AG09309 (cell line): ENCODE measurements around the gene VSTM4.

ENCODE experiments used
- DNase-seq: peaks from one replicate; pipeline ENCODE4 v3.0.0-alpha.2; 2010; ENCODE audit warnings: low read depth
- H3K4me3 ChIP-seq: 2 replicates; pipeline ENCODE4 v1.5.1; 2011; ENCODE audit warnings: mild to moderate bottlenecking, low read depth, low read length, moderate library complexity; ENCODE audit not compliant: control insufficient read depth
- CTCF ChIP-seq: IDR thresholded peaks from 2 replicates; pipeline ENCODE4 v1.5.1; 2011; ENCODE audit warnings: mild to moderate bottlenecking, low read depth, low read length, inconsistent platforms; ENCODE audit not compliant: insufficient read depth, control insufficient read depth; ENCODE audit errors: missing control alignments

The VSTM4 gene

GRCh38 chr10:49080965-49081364, 34.4 kb downstream of the VSTM4 start:
- DNase-seq, result no peak
- no peak overlapping the region for H3K4me3 ChIP-seq
- no peak for TF ChIP-seq CTCF

GRCh38 chr10:49080071-49080470, 35.3 kb downstream of the VSTM4 start:
- no peak for DNase-seq
- TF ChIP-seq CTCF, result no peak
- H3K4me3 ChIP-seq, result no peak overlapping the region

GRCh38 chr10:49079499-49079898, 35.8 kb downstream of the VSTM4 start:
- H3K4me3 ChIP-seq, result no peak overlapping the region
- no peak for DNase-seq
- TF ChIP-seq CTCF, result no peak

GRCh38 chr10:49079072-49079471, 36.2 kb downstream of the VSTM4 start:
- no peak for DNase-seq
- TF ChIP-seq CTCF, result no peak
- no peak overlapping the region for H3K4me3 ChIP-seq

GRCh38 chr10:49078433-49078832, 36.9 kb downstream of the VSTM4 start:
- TF ChIP-seq CTCF, result no peak
- no peak for DNase-seq
- H3K4me3 ChIP-seq, result no peak overlapping the region

- no peak overlapping the region for H3K4me3 ChIP-seq
- no peak for TF ChIP-seq CTCF
- no peak for DNase-seq
These were observed 38.4 kb downstream of the VSTM4 start for GRCh38 chr10:49076741-49077521.
